Fibroblast of mammary gland (primary cell): ENCODE results near the gene ANGEL2.

Experiments
- DNase-seq: peaks from one replicate; pipeline ENCODE4 v3.0.0-alpha.2; 2010; ENCODE audit warnings: low read depth
- H3K4me3 ChIP-seq: 2 replicates; pipeline ENCODE4 v1.5.1; 2011; ENCODE audit warnings: low read depth, mild to moderate bottlenecking, low read length, moderate library complexity; ENCODE audit not compliant: control insufficient read depth
- TF ChIP-seq, protein P1 (sequence below): conservative IDR thresholded peaks from 2 replicates; pipeline ENCODE4 v1.5.1; 2011; ENCODE audit warnings: low read depth, low read length, inconsistent platforms; ENCODE audit not compliant: control insufficient read depth, insufficient read depth

Gene ANGEL2

GRCh38 chr1:212951126-212951946 is 64.3 kb downstream of the ANGEL2 start:
- H3K4me3 ChIP-seq: peak overlapping the region; percentile 48
- TF ChIP-seq, protein P1, sequence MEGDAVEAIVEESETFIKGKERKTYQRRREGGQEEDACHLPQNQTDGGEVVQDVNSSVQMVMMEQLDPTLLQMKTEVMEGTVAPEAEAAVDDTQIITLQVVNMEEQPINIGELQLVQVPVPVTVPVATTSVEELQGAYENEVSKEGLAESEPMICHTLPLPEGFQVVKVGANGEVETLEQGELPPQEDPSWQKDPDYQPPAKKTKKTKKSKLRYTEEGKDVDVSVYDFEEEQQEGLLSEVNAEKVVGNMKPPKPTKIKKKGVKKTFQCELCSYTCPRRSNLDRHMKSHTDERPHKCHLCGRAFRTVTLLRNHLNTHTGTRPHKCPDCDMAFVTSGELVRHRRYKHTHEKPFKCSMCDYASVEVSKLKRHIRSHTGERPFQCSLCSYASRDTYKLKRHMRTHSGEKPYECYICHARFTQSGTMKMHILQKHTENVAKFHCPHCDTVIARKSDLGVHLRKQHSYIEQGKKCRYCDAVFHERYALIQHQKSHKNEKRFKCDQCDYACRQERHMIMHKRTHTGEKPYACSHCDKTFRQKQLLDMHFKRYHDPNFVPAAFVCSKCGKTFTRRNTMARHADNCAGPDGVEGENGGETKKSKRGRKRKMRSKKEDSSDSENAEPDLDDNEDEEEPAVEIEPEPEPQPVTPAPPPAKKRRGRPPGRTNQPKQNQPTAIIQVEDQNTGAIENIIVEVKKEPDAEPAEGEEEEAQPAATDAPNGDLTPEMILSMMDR: no peak
- DNase-seq: no peak

- TF ChIP-seq, protein P1: no peak
- DNase-seq: peak; percentile 59
- peak within 1 kb of the TSS; percentile 48 for H3K4me3 ChIP-seq
Observed at GRCh38 chr1:212950243-212951125, 65.2 kb downstream of the ANGEL2 start, which contains the start of gene VASH2. TSS of gene VASH2 (plus strand) at chr1:212950541. CDS start at chr1:212951543, 1,002 bp downstream.

DNA sequence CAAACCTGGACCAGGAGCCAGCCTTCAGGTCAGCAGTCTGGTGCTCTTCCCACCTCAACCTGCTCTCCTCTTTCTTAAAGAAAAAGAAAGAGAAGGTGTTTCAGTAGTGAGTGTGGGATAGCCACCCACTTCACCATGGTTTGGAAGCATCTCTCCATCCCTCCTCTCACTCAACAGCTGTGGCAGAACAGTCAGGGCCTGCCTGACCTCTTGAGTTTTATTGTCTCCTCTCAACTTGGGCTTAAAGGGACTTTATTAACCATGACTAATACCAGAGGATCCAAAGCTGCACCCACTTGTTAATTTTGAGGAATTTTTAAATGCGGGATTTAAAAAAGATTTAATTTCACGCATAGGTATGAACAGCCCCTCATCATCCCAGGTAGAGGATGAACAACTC is 65.9 kb downstream of the ANGEL2 start:
- peak overlapping the region; percentile 48 for H3K4me3 ChIP-seq
- TF ChIP-seq, protein P1: no peak
- no peak for DNase-seq

DNA sequence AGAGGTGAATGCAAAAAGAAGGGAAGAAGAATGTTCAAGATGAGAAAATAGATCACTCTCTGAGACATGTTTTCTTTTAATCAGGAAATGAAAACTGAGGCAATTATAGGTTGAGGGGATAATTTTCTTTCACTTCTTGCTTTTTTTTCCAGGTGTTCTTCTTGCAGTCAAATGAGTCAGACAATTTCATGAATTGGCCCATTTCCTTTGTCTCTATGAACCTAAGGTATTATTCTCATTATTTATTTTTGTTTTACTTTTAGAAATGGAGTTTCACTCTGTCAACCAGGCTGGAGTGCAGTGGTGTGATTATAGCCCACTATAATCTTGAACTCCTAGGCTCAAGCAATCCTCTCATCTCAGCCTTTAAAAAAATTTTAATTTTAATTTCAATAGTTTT is 68.8 kb downstream of the ANGEL2 start:
- TF ChIP-seq, protein P1: no peak
- DNase-seq: no peak
- H3K4me3 ChIP-seq: no peak overlapping the region

DNA sequence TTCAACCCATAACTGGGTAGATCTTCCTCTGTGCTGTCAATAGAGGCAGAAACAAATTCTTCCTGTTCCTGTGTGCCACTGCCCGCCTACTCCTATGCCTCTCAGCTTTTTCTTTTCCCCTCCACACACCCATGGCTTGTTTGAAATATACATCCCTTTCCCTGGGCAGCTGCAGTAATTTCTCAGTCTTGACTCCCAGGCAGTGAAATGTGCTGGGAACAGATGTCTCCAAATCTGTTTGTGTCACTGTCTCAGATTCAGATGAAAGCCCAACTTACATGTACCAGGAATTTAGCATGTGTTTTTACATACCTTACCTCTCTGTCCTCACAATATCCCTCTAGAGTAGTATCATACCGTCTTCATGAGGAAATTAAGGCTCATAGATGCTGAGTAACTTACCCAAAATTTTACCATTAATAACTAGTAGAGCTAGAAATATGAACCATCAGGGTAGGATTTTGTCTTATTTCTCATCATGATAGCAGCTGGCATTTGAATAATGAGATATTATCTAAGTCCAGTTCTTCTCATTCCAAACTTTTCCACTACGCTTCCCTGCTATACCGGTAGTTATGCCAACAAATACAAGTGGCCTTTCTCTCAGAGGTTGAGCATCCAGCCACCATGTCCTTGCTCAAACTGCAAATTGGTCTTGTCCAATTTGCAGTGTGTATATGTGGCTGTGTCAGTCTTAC is 70.1 kb downstream of the ANGEL2 start:
- no peak for DNase-seq
- H3K4me3 ChIP-seq: no peak overlapping the region
- TF ChIP-seq, protein P1: no peak

DNA sequence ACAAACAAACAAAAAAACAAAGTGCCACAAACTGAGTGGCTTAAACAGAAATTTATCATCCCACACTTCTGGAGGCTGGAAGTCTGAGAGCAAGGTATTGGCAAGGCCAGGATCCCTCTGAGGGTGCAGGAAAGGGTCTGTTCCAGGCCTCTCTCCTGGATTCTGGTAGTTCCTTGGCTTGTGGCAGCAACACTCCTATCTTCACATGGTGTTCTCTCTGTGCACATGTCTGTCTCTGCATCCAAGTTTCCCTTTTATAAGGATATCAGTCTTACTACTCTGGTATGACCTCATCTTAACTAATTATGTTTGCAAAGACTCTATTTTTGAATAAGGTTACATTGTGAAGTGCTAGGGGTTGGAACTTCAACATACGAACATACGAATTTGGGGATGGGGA is 70.6 kb downstream of the ANGEL2 start:
- TF ChIP-seq, protein P1: no peak
- no peak for DNase-seq
- H3K4me3 ChIP-seq: no peak overlapping the region
